ENCODE measurements around the gene AQP2.

Gene AQP2

GRCh38 chr12:49956663-49957569 lies 6.4 kb downstream of the AQP2 start:
- DNase-seq: no peak

GRCh38 chr12:49957570-49957967 lies 7.0 kb downstream of the AQP2 start:
- no peak for DNase-seq

- no peak for DNase-seq
Measured at GRCh38 chr12:49959685-49960473, 9.3 kb downstream of the AQP2 start.

GRCh38 chr12:49960474-49961110 lies 10.1 kb downstream of the AQP2 start:
- no peak for DNase-seq

- DNase-seq: no peak
Measured at GRCh38 chr12:49961111-49961922, 10.8 kb downstream of the AQP2 start, which contains the start of gene AQP5. AQP5 (plus strand) TSS chr12:49961872; CDS start chr12:49962018, 146 bp downstream.

- DNase-seq: no peak
Measured at GRCh38 chr12:49961993-49962764, 11.6 kb downstream of the AQP2 start.

GRCh38 chr12:49962861-49963765 lies 12.6 kb downstream of the AQP2 start:
- no peak for DNase-seq

GRCh38 chr12:49963976-49964815 lies 13.7 kb downstream of the AQP2 start:
- no peak for DNase-seq

- no peak for DNase-seq
Measured at GRCh38 chr12:49964849-49965624, 14.5 kb downstream of the AQP2 start.

- no peak for DNase-seq
Measured at GRCh38 chr12:49965836-49966235, 15.3 kb downstream of the AQP2 start.

- DNase-seq: no peak
Measured at GRCh38 chr12:49966511-49967041, 16.0 kb downstream of the AQP2 start.

GRCh38 chr12:49967042-49967776 lies 16.7 kb downstream of the AQP2 start:
- peak; percentile 85 to 89 for DNase-seq

- no peak for DNase-seq
Measured at GRCh38 chr12:49967777-49968250, 17.3 kb downstream of the AQP2 start.

GRCh38 chr12:49968471-49968870 lies 17.9 kb downstream of the AQP2 start:
- no peak for DNase-seq

- DNase-seq: no peak
Measured at GRCh38 chr12:49969027-49969426, 18.5 kb downstream of the AQP2 start.

GRCh38 chr12:49969651-49970429 lies 19.3 kb downstream of the AQP2 start:
- no peak for DNase-seq

GRCh38 chr12:49970658-49971057 lies 20.1 kb downstream of the AQP2 start:
- DNase-seq: no peak

Measured in CD4-positive, alpha-beta T cell treated with Interferon alpha-2 for 1 hour (primary cell).